Small intestine (tissue), 16 donors: Measurements from ENCODE around the gene RSPH9. TPM values are rescaled to one million over a fixed set of nuclear protein-coding genes. Genes with fewer than 3 reads are reported as not detected.

Experiments
- DNase-seq, 2 donors: peaks; one replicate each; pipeline versions ENCODE4 v3.0.0 to v3.0.0-alpha.2; 2013
- FAIRE-seq: peaks from 2 replicates; lab custom pipeline; 2012; peaks lifted over from hg19 to GRCh38; lab: Jason Lieb, UNC
- H3K27ac ChIP-seq, 3 donors: one replicate each; pipeline ENCODE4 v1.5.1; 2013; ENCODE audit warnings: low read length in 2 of 3, mild to moderate bottlenecking in 2 of 3, control low read depth in 1 of 3, inconsistent platforms in 1 of 3, low read depth in 1 of 3, moderate library complexity in 1 of 3
- H3K27me3 ChIP-seq, 3 donors: one replicate each; pipeline ENCODE4 v1.6.1; 2013; ENCODE audit warnings: low read length in 3 of 3, inconsistent platforms in 1 of 3; ENCODE audit not compliant: control insufficient read depth in 3 of 3, insufficient read depth in 3 of 3
- H3K36me3 ChIP-seq, 3 donors: one replicate each; pipeline ENCODE4 v1.6.1; 2013; ENCODE audit warnings: low read length in 3 of 3, inconsistent platforms in 1 of 3, low read depth in 1 of 3, mild to moderate bottlenecking in 1 of 3, moderate library complexity in 1 of 3; ENCODE audit not compliant: control insufficient read depth in 3 of 3, insufficient read depth in 2 of 3
- H3K4me1 ChIP-seq, 3 donors: one replicate each; pipeline ENCODE4 v1.6.1; 2013; ENCODE audit warnings: low read length in 2 of 3, inconsistent platforms in 1 of 3, low read depth in 1 of 3, mild to moderate bottlenecking in 1 of 3, moderate library complexity in 1 of 3; ENCODE audit not compliant: control insufficient read depth in 3 of 3, insufficient read depth in 2 of 3
- H3K4me3 ChIP-seq, 3 donors: one replicate each; pipeline ENCODE4 v1.5.1; 2013; ENCODE audit warnings: low read length in 3 of 3, control low read depth in 1 of 3, inconsistent platforms in 1 of 3, low read depth in 1 of 3, mild to moderate bottlenecking in 1 of 3, moderate library complexity in 1 of 3
- H3K9me3 ChIP-seq, 2 donors: one replicate each; pipeline ENCODE4 v1.6.1; 2013; ENCODE audit warnings: low read depth in 1 of 2, low read length in 1 of 2; ENCODE audit not compliant: control insufficient read depth in 2 of 2, insufficient read depth in 1 of 2
- WGBS, 3 donors: extraction: QIAGEN DNeasy Blood & Tissue Kit; methylation state at CpG; one replicate each; pipeline ENCODE4 v1.1.7; 2013; 5-methylcytosine and 5-hydroxymethylcytosine counted together
- long read RNA-seq, 10 donors: transcript quantifications; one replicate each; lab custom pipeline, GENCODE V29; 2026
- polyA plus RNA-seq, 4 donors: library from polyadenylated mRNA; stranded (reverse) in 3 of 4; unstranded in 1 of 4; fragments of 200-250 nt in 3 of 4; fragments of 120-200 nt in 1 of 4; gene quantifications; one replicate each; pipeline versions ENCODE4 v1.2.1 to v1.2.3, GENCODE V29; 2013
- donor health status: healthy with polysubstance abuse.
- donor health status: control.
- donor health status: control.
- donor health status: Bipolar disorder and iron deficiency.
- donor health status: healthy.

Gene RSPH9
- polyA plus RNA-seq: 1 to 10 TPM in 1 of 4 donors, under 1 TPM in 3; 0.42 to 1.1 (median 0.76) TPM
- long read RNA-seq, donor 1, partial matches to known transcripts: 0 of 2 reads
- long read RNA-seq, donor 1, other reads (novel, unspliced or antisense): 0 of 2 reads
- long read RNA-seq, donor 2: 0 reads
- long read RNA-seq, donor 3, partial matches to known transcripts: 0 of 1 reads
- long read RNA-seq, donor 3, other reads (novel, unspliced or antisense): 0 of 1 reads
- long read RNA-seq, donor 4: 0 reads
- long read RNA-seq, donor 5, partial matches to known transcripts: 0 of 12 reads
- long read RNA-seq, donor 5, other reads (novel, unspliced or antisense): 12 of 12 reads
- long read RNA-seq, donor 6: 0 reads
- long read RNA-seq, donor 7: 0 reads
- long read RNA-seq, donor 8, partial matches to known transcripts: 0 of 1 reads
- long read RNA-seq, donor 8, other reads (novel, unspliced or antisense): 0 of 1 reads
- long read RNA-seq, donor 9, partial matches to known transcripts: 0 of 1 reads
- long read RNA-seq, donor 9, other reads (novel, unspliced or antisense): 0 of 1 reads
- long read RNA-seq, donor 10, partial matches to known transcripts: 0 of 3 reads
- long read RNA-seq, donor 10, other reads (novel, unspliced or antisense): 0 of 3 reads

- no peaks in the 10 kb centered on the region for H3K27me3 ChIP-seq
- H3K4me1 ChIP-seq: peaks cover 0 to 10% (median 0%) of the 10 kb centered on the region in 3 donors
- FAIRE-seq (no peak), DNase-seq (peak in 1 of 2 donors; percentile 77)
- WGBS, 3 donors: 14 to 50% (median 36%) methylated on average over 48 to 52 of the region's 52 CpGs
- peak within 1 kb of the TSS in 2 of 3 donors; percentile 9 to 47 for H3K27ac ChIP-seq
- no peaks in the 10 kb centered on the region for H3K9me3 ChIP-seq
- H3K4me3 ChIP-seq: peak within 1 kb of the TSS in 2 of 3 donors; percentile 9 to 47
- peaks cover 0 to 22% (median 7%) of the 10 kb centered on the region in 3 donors for H3K36me3 ChIP-seq
Observed at GRCh38 chr6:43644940-43645612, at the start of gene RSPH9. Gene RSPH9 (plus strand): TSS chr6:43645036. CDS start chr6:43645099, 63 bp downstream.

DNA sequence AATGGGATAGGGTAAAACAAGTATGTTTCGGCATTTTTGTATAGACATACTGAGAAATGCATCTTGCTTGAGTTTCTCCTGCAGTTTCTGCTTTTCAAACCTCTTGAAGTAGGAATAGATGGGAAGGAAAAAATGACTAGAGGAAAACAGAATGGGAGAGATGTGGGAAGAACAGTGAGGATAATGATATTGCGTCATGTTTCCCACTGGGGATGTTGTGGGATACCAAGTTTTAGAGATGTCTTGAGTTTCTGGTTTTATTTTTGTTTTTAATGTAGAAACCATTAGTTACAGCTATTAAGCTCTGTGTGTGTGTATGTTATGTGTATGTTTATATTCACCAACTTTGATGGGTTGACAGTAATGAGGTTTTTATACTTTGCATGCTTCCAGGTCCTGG, 44.2 kb upstream of the RSPH9 start:
- DNase-seq: no peak
- Histone ChIP-seq H3K4me3 (no peak overlapping the region), H3K4me1 (no peaks in the 10 kb centered on the region), H3K27ac (no peak overlapping the region), H3K27me3 (no peaks in the 10 kb centered on the region), H3K36me3 (peaks cover 2 to 35% (median 6%) of the 10 kb centered on the region in 3 donors), H3K9me3 (no peaks in the 10 kb centered on the region)
- FAIRE-seq: no peak
- WGBS, 3 donors: 98 to 99% (median 98%) methylated on average over 2 of the region's 2 CpGs

DNA sequence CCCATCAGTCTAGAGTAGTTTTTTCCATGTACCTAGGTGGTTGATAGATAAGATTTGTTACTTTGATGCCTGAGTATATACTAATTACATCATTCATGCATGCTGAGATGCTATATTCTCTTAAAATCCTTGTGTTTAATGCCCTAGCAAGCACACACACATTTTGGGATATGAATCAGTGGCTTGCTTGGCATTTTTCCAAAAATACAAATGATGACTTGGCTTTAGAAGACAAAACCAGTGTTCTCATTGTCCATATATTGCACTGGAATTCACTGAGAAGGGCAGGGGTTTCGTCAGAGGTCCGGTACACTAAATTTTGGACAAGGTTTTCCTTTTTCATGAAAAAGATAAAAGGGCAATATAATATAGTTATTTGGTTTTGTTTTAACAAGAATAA, 40.7 kb upstream of the RSPH9 start:
- Histone ChIP-seq H3K36me3 (peaks cover 2 to 36% (median 4%) of the 10 kb centered on the region in 3 donors), H3K9me3 (no peaks in the 10 kb centered on the region), H3K27me3 (no peaks in the 10 kb centered on the region), H3K27ac (no peak overlapping the region), H3K4me1 (no peaks in the 10 kb centered on the region), H3K4me3 (no peak overlapping the region)
- DNase-seq (no peak), FAIRE-seq (no peak)
- 95 to 97% (median 97%) methylated on average over 2 of the region's 2 CpGs for WGBS, 3 donors

- Histone ChIP-seq H3K9me3 (no peaks in the 10 kb centered on the region), H3K4me3 (no peak overlapping the region), H3K4me1 (no peaks in the 10 kb centered on the region), H3K36me3 (peaks cover 2 to 39% (median 2%) of the 10 kb centered on the region in 3 donors), H3K27ac (no peak overlapping the region), H3K27me3 (no peaks in the 10 kb centered on the region)
- FAIRE-seq: no peak
- no peak for DNase-seq
- 95 to 98% (median 97%) methylated on average over 2 of the region's 2 CpGs for WGBS, 3 donors
Observed at GRCh38 chr6:43606019-43606418, 38.8 kb upstream of the RSPH9 start.

GRCh38 chr6:43608310-43608763, 36.5 kb upstream of the RSPH9 start:
- DNase-seq (peak; percentile 66 to 82), FAIRE-seq (no peak)
- Histone ChIP-seq H3K4me1 (no peaks in the 10 kb centered on the region), H3K4me3 (no peak overlapping the region), H3K27me3 (no peaks in the 10 kb centered on the region), H3K9me3 (no peaks in the 10 kb centered on the region), H3K36me3 (peaks cover 0 to 24% (median 2%) of the 10 kb centered on the region in 3 donors), H3K27ac (no peak overlapping the region)
- WGBS, 3 donors: 4 to 7% (median 5%) methylated on average over 5 of the region's 5 CpGs

- Histone ChIP-seq H3K27me3 (no peaks in the 10 kb centered on the region), H3K4me1 (no peaks in the 10 kb centered on the region), H3K9me3 (no peaks in the 10 kb centered on the region), H3K4me3 (no peak overlapping the region), H3K27ac (no peak overlapping the region), H3K36me3 (peaks cover 0 to 26% (median 2%) of the 10 kb centered on the region in 3 donors)
- DNase-seq (no peak), FAIRE-seq (no peak)
- 68 to 82% (median 80%) methylated on average over 1 of the region's 1 CpG for WGBS, 3 donors
Observed at GRCh38 chr6:43608807-43609206, 36.0 kb upstream of the RSPH9 start.

- H3K4me1 ChIP-seq: no peaks in the 10 kb centered on the region
- no peaks in the 10 kb centered on the region for H3K27me3 ChIP-seq
- no peak for FAIRE-seq
- peaks cover 0 to 30% (median 2%) of the 10 kb centered on the region in 3 donors for H3K36me3 ChIP-seq
- no peaks in the 10 kb centered on the region for H3K9me3 ChIP-seq
- no peak overlapping the region for H3K27ac ChIP-seq
- H3K4me3 ChIP-seq: no peak overlapping the region
- DNase-seq: no peak
- WGBS, 3 donors: 91 to 100% (median 97%) methylated on average over 1 of the region's 1 CpG
Observed at GRCh38 chr6:43609402-43609801, 35.4 kb upstream of the RSPH9 start.

GRCh38 chr6:43610431-43610830, 34.4 kb upstream of the RSPH9 start:
- no peaks in the 10 kb centered on the region for H3K27me3 ChIP-seq
- H3K36me3 ChIP-seq: peaks cover 2 to 34% (median 2%) of the 10 kb centered on the region in 3 donors
- H3K27ac ChIP-seq: no peak overlapping the region
- FAIRE-seq (no peak), DNase-seq (no peak)
- no peaks in the 10 kb centered on the region for H3K9me3 ChIP-seq
- H3K4me3 ChIP-seq: no peak overlapping the region
- no peaks in the 10 kb centered on the region for H3K4me1 ChIP-seq
- 95 to 99% (median 97%) methylated on average over 5 of the region's 5 CpGs for WGBS, 3 donors
